G401 (cell line): ENCODE data around the gene ADCYAP1. TPM values are rescaled to one million over a fixed set of nuclear protein-coding genes. Genes with fewer than 3 reads are reported as not detected.

Experiments
- DNase-seq: peaks from one replicate; pipeline ENCODE4 v3.0.0-alpha.2; 2015; ENCODE audit warnings: low spot score
- in situ Hi-C: cut with HindIII; loops from 2 replicates; pipeline ENCODE4 v1.10.0; 2016; ENCODE audit warnings: low sequenced_read_pairs, mixed read lengths
- total RNA-seq: library from RNA; depleted of rRNA; stranded (reverse); fragments of >200 nt; shearing (Covaris generic); gene quantifications from 2 replicates; pipeline ENCODE4 v1.2.3, GENCODE V29; 2014

Gene ADCYAP1
- total RNA-seq, 1 experiment from 2014 or later = 13.9 TPM

DNA sequence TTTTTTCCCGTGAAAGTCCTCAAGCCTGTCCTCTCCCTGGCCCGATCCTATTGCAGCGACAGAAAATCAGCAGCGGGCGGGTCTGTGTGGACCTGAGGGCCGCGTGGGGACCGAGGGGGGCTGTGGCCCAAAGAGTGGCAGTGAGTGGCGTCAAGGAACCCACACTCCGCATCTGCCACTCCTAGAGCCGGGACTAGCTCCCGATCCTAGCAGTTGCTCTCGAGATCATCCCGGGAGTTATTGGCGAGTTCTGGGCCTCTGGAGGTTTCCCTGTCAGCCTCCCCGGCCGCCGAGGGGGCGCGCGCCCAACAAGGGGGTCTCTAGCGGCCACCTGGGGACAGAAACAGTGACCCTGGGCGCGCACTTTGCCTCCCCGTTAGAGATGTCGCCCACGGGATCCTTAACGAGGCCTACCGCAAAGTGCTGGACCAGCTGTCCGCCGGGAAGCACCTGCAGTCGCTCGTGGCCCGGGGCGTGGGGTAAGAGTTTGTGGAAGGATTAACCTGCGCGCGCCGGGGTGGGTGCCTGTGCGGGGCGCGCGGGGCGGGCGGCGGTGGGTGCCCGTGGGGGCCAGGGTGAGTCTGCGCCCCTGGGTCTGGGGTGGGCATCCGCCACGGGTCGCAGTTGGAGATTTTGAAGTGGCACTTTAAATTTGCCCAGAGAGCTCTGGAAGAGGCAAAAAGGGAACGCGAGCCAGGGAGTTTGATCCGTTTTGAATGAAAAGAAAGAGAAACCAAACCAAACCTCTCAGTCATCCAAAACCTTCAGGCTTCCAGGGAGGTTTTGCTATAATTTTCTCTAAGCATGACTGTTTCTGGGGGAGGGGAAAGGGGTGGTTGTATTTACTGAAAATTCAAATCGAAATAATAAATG, 3.5 kb downstream of the ADCYAP1 start:
- DNase-seq = no peak
- in situ Hi-C loops = no loop called here

GRCh38 chr18:908758-909724, 4.4 kb downstream of the ADCYAP1 start:
- in situ Hi-C loops = no loop called here
- DNase-seq = no peak

DNA sequence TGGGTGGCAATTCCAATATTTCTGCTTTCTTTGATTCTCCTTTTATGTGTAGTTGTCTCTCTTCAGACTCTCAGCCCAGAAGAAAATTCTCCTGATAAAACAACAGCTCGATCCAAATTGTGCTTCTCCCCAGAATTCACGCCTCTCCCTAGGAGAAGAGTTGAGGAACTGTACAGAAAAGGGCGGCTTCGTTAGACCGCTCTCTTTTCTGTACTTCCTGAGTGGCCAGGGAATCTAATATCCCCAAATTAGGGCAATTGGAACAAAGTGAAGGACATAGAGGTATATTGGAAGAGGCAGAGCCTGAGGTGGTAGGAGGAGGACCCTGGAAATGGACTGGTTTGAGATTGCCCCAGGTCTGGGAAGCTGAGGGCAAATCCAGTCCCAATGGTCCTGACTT, 5.6 kb downstream of the ADCYAP1 start:
- in situ Hi-C loops = no loop called here
- no peak for DNase-seq

- no peak for DNase-seq
- in situ Hi-C loops = no loop called here
Observed at GRCh38 chr18:911025-911424, 6.4 kb downstream of the ADCYAP1 start.

GRCh38 chr18:911486-911885, 6.8 kb downstream of the ADCYAP1 start:
- DNase-seq = no peak
- in situ Hi-C loops = no loop called here

DNA sequence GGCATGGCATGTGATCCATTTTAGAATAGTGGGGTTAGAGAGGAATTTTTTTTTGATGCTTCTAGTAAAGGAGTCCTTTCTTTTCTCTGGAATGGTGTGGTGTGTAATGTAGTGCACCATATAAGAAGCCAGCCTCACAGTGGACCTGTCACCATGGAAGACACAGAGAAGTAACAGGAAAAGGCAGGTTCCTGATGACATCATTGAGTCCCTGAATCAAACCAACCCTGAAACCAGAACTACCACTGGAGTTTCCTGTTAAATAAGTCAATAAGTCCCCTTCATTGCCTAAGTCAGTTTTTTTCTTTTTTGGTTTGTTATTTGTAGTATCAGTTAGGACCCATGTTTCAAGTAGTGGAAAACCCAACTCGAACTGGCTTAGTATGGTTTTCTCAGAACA, 11.9 kb downstream of the ADCYAP1 start:
- in situ Hi-C loops = no loop called here

DNA sequence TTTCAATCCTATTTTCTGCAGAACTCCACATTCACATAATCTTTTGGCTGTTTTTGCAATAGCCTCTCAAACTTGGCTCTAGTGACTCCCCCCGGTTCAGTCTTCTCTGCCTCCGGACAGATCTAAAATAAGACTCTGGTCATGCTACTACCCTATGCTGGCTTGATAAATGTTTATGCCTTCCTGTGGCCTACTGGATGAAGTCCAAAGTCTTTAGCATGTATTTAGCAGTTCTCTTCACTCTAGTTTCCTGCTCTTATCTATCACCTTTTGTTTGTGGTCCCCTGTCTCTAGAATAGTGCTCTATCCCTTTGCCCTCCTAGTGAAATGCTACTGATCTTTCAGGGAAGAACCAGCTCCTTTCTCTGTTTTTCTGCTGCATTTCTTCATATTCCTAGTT, 14.4 kb downstream of the ADCYAP1 start:
- no peak for DNase-seq
- in situ Hi-C loops = no loop called here

More for the DNA sequence above, 11.9 kb downstream of the ADCYAP1 start:
- DNase-seq = no peak

DNA sequence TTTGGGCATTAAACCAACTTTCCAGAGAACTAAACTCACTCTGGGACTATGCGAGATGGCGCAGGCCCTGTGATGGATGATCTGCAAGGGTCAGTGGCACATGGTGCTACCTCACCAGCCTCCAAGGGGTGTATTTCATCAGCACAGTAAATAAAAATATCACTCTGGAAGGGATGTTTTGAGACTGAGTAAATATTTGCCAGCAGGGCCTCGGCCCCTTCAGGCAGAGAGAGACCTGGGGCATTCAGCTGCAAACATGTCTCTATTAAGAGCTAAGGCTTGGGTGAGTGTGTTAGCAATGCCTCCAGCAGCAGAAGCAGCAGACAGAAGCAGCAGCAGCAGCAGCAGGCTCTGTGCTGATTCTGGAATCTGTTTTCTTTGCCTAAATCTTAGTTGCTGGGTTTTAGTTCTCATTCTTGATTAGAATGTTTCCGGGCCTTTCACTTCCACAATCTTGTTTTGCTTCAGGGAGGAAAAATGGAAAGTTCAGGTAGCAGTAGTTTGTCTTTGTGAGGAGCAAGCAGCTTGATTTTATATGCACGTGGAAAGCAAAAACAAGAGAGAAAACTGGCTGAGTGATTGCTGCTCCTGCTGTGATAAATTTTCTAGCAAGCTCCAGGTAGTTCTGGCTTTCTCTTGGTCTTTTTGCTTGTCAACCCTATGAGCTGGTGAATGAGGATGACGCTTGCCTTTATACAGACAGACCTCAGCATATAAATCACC, 18.6 kb downstream of the ADCYAP1 start:
- no peak for DNase-seq
- in situ Hi-C loops = no loop called here

GRCh38 chr18:924987-925386, 20.3 kb downstream of the ADCYAP1 start:
- in situ Hi-C loops = no loop called here
- DNase-seq = no peak

GRCh38 chr18:926946-927345, 22.3 kb downstream of the ADCYAP1 start:
- no peak for DNase-seq

DNA sequence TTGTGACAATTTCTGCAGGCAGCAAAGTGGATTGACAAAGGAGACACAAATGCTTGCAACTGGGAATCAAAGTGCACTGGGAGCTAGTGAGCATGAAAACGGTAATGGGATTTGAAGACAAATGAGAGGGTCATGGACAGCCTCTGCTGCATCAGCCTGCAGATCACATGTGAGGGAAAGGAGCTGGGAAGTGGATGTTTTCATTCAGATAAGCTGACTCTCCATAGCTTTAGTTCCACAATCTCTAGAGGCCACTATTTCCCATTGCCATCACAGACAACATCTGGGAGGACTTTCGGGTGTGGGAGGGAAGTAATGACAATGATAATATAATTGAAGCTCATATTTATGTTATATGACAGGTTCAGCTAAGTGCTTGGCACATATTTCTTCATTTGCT, 28.4 kb downstream of the ADCYAP1 start:
- in situ Hi-C loops = no loop called here
- no peak for DNase-seq

More at GRCh38 chr18:926946-927345, 22.3 kb downstream of the ADCYAP1 start:
- in situ Hi-C loops = no loop called here

DNA sequence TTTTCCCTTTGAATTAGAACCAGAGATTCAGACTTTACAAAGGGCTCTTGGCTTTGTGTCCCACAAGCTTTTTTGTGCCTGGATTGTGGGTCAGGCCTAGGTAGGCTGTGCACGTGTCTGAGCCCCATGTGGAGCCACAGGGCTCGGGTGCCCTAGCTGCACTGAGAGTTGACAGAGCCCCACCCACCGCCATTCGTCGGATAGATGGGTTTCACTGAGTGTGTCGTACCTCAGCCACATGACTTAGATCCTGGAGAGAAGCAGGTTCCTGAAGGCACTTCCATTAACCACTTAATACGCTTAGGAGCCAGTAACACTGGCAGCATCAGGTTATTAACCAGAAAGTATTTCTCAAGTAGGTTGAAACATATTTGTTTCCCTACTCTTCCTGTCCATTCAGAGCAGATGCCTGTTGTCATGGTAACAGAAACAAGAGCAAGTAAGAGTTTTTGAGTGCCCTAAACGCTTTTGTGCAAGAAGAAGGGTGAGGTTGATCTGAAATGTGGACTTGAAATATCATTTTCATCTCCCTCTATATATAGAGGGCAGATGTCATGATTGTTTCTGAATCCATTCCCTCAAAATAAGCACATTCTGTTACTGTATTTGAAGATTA, 30.0 kb downstream of the ADCYAP1 start:
- no peak for DNase-seq
- in situ Hi-C loops = no loop called here

DNA sequence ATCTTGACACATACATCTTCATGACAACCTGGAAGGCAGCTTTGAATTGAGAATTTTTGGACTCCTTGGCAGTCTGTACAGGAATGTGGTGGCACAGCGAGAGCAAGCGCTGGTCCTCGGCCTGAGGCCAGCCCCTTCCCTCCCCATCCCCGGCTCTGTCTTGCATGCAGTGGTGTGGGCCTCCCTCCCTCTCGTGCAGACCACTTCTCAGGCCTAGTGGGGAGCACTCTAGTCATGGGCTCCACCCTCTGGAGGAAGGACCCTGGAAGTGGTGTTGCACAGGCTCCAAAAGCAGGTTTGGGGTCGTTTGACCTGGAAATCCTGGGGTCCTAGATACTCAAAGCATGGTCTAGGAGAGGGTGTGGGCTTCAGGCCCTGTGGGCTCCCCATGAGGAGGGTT, 32.3 kb downstream of the ADCYAP1 start:
- no peak for DNase-seq
- in situ Hi-C loops = no loop called here

- DNase-seq = no peak
- in situ Hi-C loops = no loop called here
Observed at GRCh38 chr18:939166-939565, 34.5 kb downstream of the ADCYAP1 start.

DNA sequence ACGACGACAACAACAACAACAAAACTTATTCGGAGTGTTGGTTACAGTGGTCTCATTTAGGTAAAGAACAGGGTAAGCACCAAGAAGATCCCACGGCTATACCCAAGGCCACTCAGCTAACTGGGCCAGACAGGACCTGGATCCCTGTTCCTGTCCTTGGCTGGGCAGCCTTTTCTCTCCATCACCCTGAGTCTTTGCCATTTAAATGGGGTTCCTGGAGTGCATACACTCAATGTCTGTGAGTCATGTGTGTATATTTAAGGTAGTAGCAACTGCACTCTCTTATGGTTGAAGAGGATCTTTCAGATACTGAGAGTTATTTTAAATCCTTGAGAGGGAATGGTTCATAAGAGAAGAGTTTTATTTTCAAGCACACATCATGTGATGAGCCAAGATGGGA, 35.3 kb downstream of the ADCYAP1 start:
- in situ Hi-C loops = no loop called here

GRCh38 chr18:941331-941730, 36.7 kb downstream of the ADCYAP1 start:
- DNase-seq = no peak
- in situ Hi-C loops = no loop called here

More for the DNA sequence above, 35.3 kb downstream of the ADCYAP1 start:
- no peak for DNase-seq

DNA sequence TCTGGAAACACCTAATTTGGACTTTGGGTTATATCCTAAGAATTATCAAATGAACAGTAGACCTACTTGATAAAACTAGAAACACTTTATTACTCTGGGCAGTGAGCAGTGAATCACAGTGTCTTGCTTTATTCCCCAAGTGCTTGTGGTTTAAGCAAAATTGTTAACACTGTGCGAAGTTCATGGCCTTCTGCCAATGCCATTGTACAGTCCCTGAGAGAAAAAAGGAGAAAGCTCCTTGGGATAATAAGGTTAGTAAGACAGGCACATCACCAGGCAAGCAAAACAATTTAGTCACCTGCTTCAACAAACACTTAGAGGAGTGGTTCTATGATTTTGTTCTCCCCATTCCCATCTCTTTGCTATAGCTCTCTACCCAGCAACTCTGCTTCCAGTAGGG, 39.8 kb downstream of the ADCYAP1 start:
- in situ Hi-C loops = no loop called here

GRCh38 chr18:949724-950631, 45.3 kb downstream of the ADCYAP1 start:
- no peak for DNase-seq
- in situ Hi-C loops = no loop called here

More for the DNA sequence above, 39.8 kb downstream of the ADCYAP1 start:
- DNase-seq = peak; percentile 2
